Raji (cell line): ENCODE results near the gene DLG1.

Experiments
- POLR2A ChIP-seq: IDR thresholded peaks from 2 replicates; pipeline ENCODE4 v1.6.1; 2011; ENCODE audit warnings: low read depth, low read length, control low read depth; ENCODE audit not compliant: insufficient read depth

DLG1 gene

GRCh38 chr3:197278933-197279332 is 19.5 kb downstream of the DLG1 start:
- TF ChIP-seq POLR2A = no peak

GRCh38 chr3:197270558-197271317 is 27.7 kb downstream of the DLG1 start:
- TF ChIP-seq POLR2A = no peak

GRCh38 chr3:197269024-197269423 is 29.4 kb downstream of the DLG1 start:
- TF ChIP-seq POLR2A = no peak

- TF ChIP-seq POLR2A = no peak
These were observed 30.1 kb downstream of the DLG1 start for GRCh38 chr3:197268294-197268693.

- TF ChIP-seq POLR2A = no peak
These were observed 32.1 kb downstream of the DLG1 start for GRCh38 chr3:197266331-197266730.

GRCh38 chr3:197262709-197263108 is 35.7 kb downstream of the DLG1 start:
- TF ChIP-seq POLR2A = no peak

- TF ChIP-seq POLR2A = no peak
These were observed 37.3 kb downstream of the DLG1 start for GRCh38 chr3:197261164-197261509.

GRCh38 chr3:197260491-197261163 is 37.8 kb downstream of the DLG1 start:
- no peak for TF ChIP-seq POLR2A

GRCh38 chr3:197259096-197259495 is 39.3 kb downstream of the DLG1 start:
- TF ChIP-seq POLR2A = no peak

- no peak for TF ChIP-seq POLR2A
These were observed 40.1 kb downstream of the DLG1 start for GRCh38 chr3:197258168-197258755.

- TF ChIP-seq POLR2A = no peak
These were observed 40.7 kb downstream of the DLG1 start for GRCh38 chr3:197257711-197258110.

- no peak for TF ChIP-seq POLR2A
These were observed 41.5 kb downstream of the DLG1 start for GRCh38 chr3:197256836-197257444.

GRCh38 chr3:197256104-197256503 is 42.3 kb downstream of the DLG1 start:
- no peak for TF ChIP-seq POLR2A

- TF ChIP-seq POLR2A = no peak
These were observed 45.0 kb downstream of the DLG1 start for GRCh38 chr3:197253238-197253947.

- no peak for TF ChIP-seq POLR2A
These were observed 48.9 kb downstream of the DLG1 start for GRCh38 chr3:197249542-197249941.
